Transverse colon (tissue), 4 donors: ENCODE data around the gene ADAMTS14. TPM values are rescaled to one million over a fixed set of nuclear protein-coding genes. Genes with fewer than 3 reads are reported as not detected.

Source experiments
- DNase-seq: peaks from one replicate; pipeline ENCODE4 v3.0.0-alpha.2; 2019
- H3K27ac ChIP-seq, 4 donors: fragments of 200-600 bp; sonication (generic); 2 replicates each; pipeline ENCODE4 v1.5.1; 2016 to 2018; ENCODE audit warnings: inconsistent platforms in 4 of 4
- H3K27me3 ChIP-seq: fragments of 200-600 bp; sonication (generic); 2 replicates; pipeline ENCODE4 v1.5.1; 2017; ENCODE audit warnings: inconsistent platforms
- H3K36me3 ChIP-seq, 4 donors: fragments of 200-600 bp; sonication (generic); 2 replicates each; pipeline ENCODE4 v1.5.1; 2017 to 2019; ENCODE audit warnings: inconsistent platforms in 4 of 4
- H3K4me1 ChIP-seq, 4 donors: fragments of 200-600 bp; sonication (generic); 2 replicates each; pipeline ENCODE4 v1.5.1; 2017 to 2020; ENCODE audit warnings: inconsistent platforms in 4 of 4
- H3K4me3 ChIP-seq, 4 donors: fragments of 200-600 bp; sonication (generic); 1 replicate in 1 of 4; 2 replicates in 3 of 4; pipeline versions ENCODE4 v1.5.1 to v1.6.1; 2017 to 2019; ENCODE audit warnings: inconsistent platforms in 4 of 4
- H3K9me3 ChIP-seq, 2 donors: fragments of 200-600 bp; sonication (generic); 2 replicates each; pipeline ENCODE4 v1.5.1; 2017 to 2019; ENCODE audit warnings: inconsistent platforms in 2 of 2
- CTCF ChIP-seq, 5 experiments: fragments of 200-600 bp in 3 of 5; fragments of 450-650 bp in 2 of 5; sonication (generic) in 3 of 5; IDR thresholded peaks; 1 replicate in 2 of 5; 2 replicates in 3 of 5; pipeline ENCODE4 v1.5.1; 2016 to 2017; ENCODE audit warnings: antibody characterized with exemption in 5 of 5, inconsistent platforms in 3 of 5, mild to moderate bottlenecking in 2 of 5, moderate library complexity in 1 of 5
- EP300 ChIP-seq: sonication (generic); formaldehyde crosslinking; IDR thresholded peaks from one replicate; pipeline ENCODE4 v1.6.1; 2017; ENCODE audit warnings: antibody characterized with exemption, low read depth
- POLR2A ChIP-seq: fragments of 450-650 bp; IDR thresholded peaks from one replicate; pipeline ENCODE4 v1.6.1; 2016; ENCODE audit warnings: antibody characterized with exemption, mild to moderate bottlenecking, moderate library complexity
- POLR2AphosphoS5 ChIP-seq, 3 donors: sonication (generic); formaldehyde crosslinking; IDR thresholded peaks; one replicate each; pipeline ENCODE4 v1.6.1; 2016; ENCODE audit warnings: antibody characterized with exemption in 3 of 3
- WGBS, 2 donors: methylation state at CpG; one replicate each; pipeline ENCODE4 v1.1.5; 2018; ENCODE audit warnings: low coverage in 1 of 2; 5-methylcytosine and 5-hydroxymethylcytosine counted together
- in situ Hi-C, 4 donors: fragments of 200-750 bp; cut with MboI; loops; one replicate each; pipeline versions ENCODE4 v1.15.0 to v1.15.1; 2017; ENCODE audit warnings: low sequenced_read_pairs in 3 of 4, low pct_ligation_motif_present in 1 of 4, low pct_unique_long_range_greater_than_20kb in 1 of 4
- intact Hi-C: fragments of 100-400 bp; cut with DNase I; formaldehyde crosslinking; loops from one replicate; pipeline ENCODE4 v1.15.1; 2023; ENCODE audit warnings: low total_unique reads
- total RNA-seq, 4 donors: library from RNA; depleted of rRNA; stranded (reverse); fragments of >200 nt; gene quantifications; one replicate each; pipeline ENCODE4 v1.1.0, GENCODE V29; 2016

ADAMTS14 gene
- total RNA-seq, 4 donors from 2014 or later = 0.95 to 3.8 (median 1.4) TPM

- in situ Hi-C loops = loop anchor here in 3 of 4 donors (5.0 to 25.0 kb wide), 3 partner anchors 210 to 300 kb away; no protein-coding TSS in a partner anchor
- Histone ChIP-seq H3K27me3 (no peaks in the 10 kb centered on the region), H3K4me3 (no peak overlapping the region), H3K27ac (no peak overlapping the region), H3K9me3 (no peaks in the 10 kb centered on the region), H3K4me1 (no peaks in the 10 kb centered on the region), H3K36me3 (no peaks in the 10 kb centered on the region)
- intact Hi-C loops = no loop called here
- 84 to 100% methylated on average over 1 to 10 of the region's 10 CpGs for WGBS, 2 donors
- TF ChIP-seq CTCF (IDR thresholded peaks at IDR 0.05) (no peak), POLR2AphosphoS5 (IDR thresholded peaks at IDR 0.05) (no peak), POLR2A (no peak), EP300 (no peak)
- DNase-seq = no peak
Measured at GRCh38 chr10:70761727-70762350, 89.5 kb downstream of the ADAMTS14 start.

GRCh38 chr10:70762441-70763175 lies 90.3 kb downstream of the ADAMTS14 start:
- 71 to 80% methylated on average over 3 to 7 of the region's 7 CpGs for WGBS, 2 donors
- DNase-seq = no peak
- Histone ChIP-seq H3K4me1 (no peaks in the 10 kb centered on the region), H3K4me3 (no peak overlapping the region), H3K27ac (no peak overlapping the region), H3K36me3 (no peaks in the 10 kb centered on the region), H3K9me3 (no peaks in the 10 kb centered on the region), H3K27me3 (no peaks in the 10 kb centered on the region)
- TF ChIP-seq POLR2A (no peak), EP300 (no peak), POLR2AphosphoS5 (IDR thresholded peaks at IDR 0.05) (no peak), CTCF (IDR thresholded peaks at IDR 0.05) (no peak)
- intact Hi-C loops (no loop called here), in situ Hi-C loops (loop anchor here in 3 of 4 donors (5.0 to 25.0 kb wide), 3 partner anchors 210 to 300 kb away; no protein-coding TSS in a partner anchor)

- intact Hi-C loops = no loop called here
Measured at GRCh38 chr10:70763567-70763966, 91.3 kb downstream of the ADAMTS14 start.

More at GRCh38 chr10:70763567-70763966, 91.3 kb downstream of the ADAMTS14 start:
- TF ChIP-seq EP300 (no peak), POLR2AphosphoS5 (IDR thresholded peaks at IDR 0.05) (no peak), CTCF (IDR thresholded peaks at IDR 0.05) (no peak), POLR2A (no peak)
- H3K4me3 ChIP-seq = no peak overlapping the region
- DNase-seq = no peak
- no peak overlapping the region for H3K27ac ChIP-seq
- H3K27me3 ChIP-seq = no peaks in the 10 kb centered on the region
- in situ Hi-C loops = loop anchor here in 3 of 4 donors (5.0 to 25.0 kb wide), 3 partner anchors 211 to 301 kb away; no protein-coding TSS in a partner anchor
- H3K4me1 ChIP-seq = no peaks in the 10 kb centered on the region
- WGBS, 2 donors = 68% methylated on average over 3 of the region's 3 CpGs; no CpG with 5 or more reads in 1 of the 2 donors
- H3K9me3 ChIP-seq = no peaks in the 10 kb centered on the region
- H3K36me3 ChIP-seq = no peaks in the 10 kb centered on the region
